Measurements from ENCODE around the gene UBE2H. TPM values are rescaled to one million over a fixed set of nuclear protein-coding genes. Genes with fewer than 3 reads are reported as not detected.
"Not testable (repeated sequence)": the region's sequence is repeated elsewhere in the genome, so short reads cannot be mapped to it uniquely, and the experiment has no call there.

The UBE2H gene
- total RNA-seq, 1 experiment from 2014 or later = 42.3 TPM

- H3K4me3 ChIP-seq = no peak overlapping the region
- H3K36me3 ChIP-seq = no peaks in the 10 kb centered on the region
- H3K9me3 ChIP-seq (replicated peaks) = no peaks in the 10 kb centered on the region
- H3K4me1 ChIP-seq = peaks cover 10% of the 10 kb centered on the region; the same call in 1 of the 2 replicates
- H3K27me3 ChIP-seq = no peaks in the 10 kb centered on the region
- DNase-seq = peak in 1 of 2 experiments; percentile 48
- H3K27ac ChIP-seq = no peak overlapping the region
These were observed 154.0 kb downstream of the UBE2H start for GRCh38 chr7:129798616-129799349.

- DNase-seq = peak; percentile 61 to 82
- Histone ChIP-seq H3K27me3 (no peaks in the 10 kb centered on the region), H3K9me3 (replicated peaks) (no peaks in the 10 kb centered on the region), H3K36me3 (no peaks in the 10 kb centered on the region), H3K4me1 (peaks cover 10% of the 10 kb centered on the region; the same call in 1 of the 2 replicates), H3K27ac (no peak overlapping the region), H3K4me3 (peak overlapping the region; percentile 50)
These were observed 155.5 kb downstream of the UBE2H start for GRCh38 chr7:129797214-129797789.

- Histone ChIP-seq H3K27me3 (no peaks in the 10 kb centered on the region), H3K4me1 (peaks cover 10% of the 10 kb centered on the region; the same call in 1 of the 2 replicates)
- no peak for DNase-seq
These were observed 156.5 kb downstream of the UBE2H start for GRCh38 chr7:129796186-129796775.

GRCh38 chr7:129794461-129794860 lies 158.3 kb downstream of the UBE2H start:
- not testable (repeated sequence) for H3K36me3 ChIP-seq; H3K4me3 ChIP-seq; DNase-seq; H3K27me3 ChIP-seq; H3K27ac ChIP-seq; H3K9me3 ChIP-seq (replicated peaks)
- H3K4me1 ChIP-seq = peaks cover 10% of the 10 kb centered on the region; the same call in 1 of the 2 replicates

More at GRCh38 chr7:129796186-129796775, 156.5 kb downstream of the UBE2H start:
- no peak overlapping the region for H3K4me3 ChIP-seq
- no peaks in the 10 kb centered on the region for H3K9me3 ChIP-seq (replicated peaks)
- no peaks in the 10 kb centered on the region for H3K36me3 ChIP-seq
- no peak overlapping the region for H3K27ac ChIP-seq

- DNase-seq = no peak
- Histone ChIP-seq H3K4me3 (no peak overlapping the region), H3K27ac (no peak overlapping the region), H3K27me3 (no peaks in the 10 kb centered on the region), H3K4me1 (peaks cover 6% of the 10 kb centered on the region; the same call in 1 of the 2 replicates), H3K9me3 (replicated peaks) (no peaks in the 10 kb centered on the region), H3K36me3 (no peaks in the 10 kb centered on the region)
These were observed 159.1 kb downstream of the UBE2H start for GRCh38 chr7:129793506-129794310.

GRCh38 chr7:129792721-129793120 lies 160.0 kb downstream of the UBE2H start:
- no peaks in the 10 kb centered on the region for H3K9me3 ChIP-seq (replicated peaks)
- H3K27ac ChIP-seq = no peak overlapping the region
- H3K36me3 ChIP-seq = no peaks in the 10 kb centered on the region
- no peak overlapping the region for H3K4me3 ChIP-seq
- DNase-seq = no peak
- H3K4me1 ChIP-seq = peaks cover 4% of the 10 kb centered on the region; the same call in 1 of the 2 replicates
- no peaks in the 10 kb centered on the region for H3K27me3 ChIP-seq

- H3K36me3 ChIP-seq = no peaks in the 10 kb centered on the region
- no peak for DNase-seq
- H3K27me3 ChIP-seq = no peaks in the 10 kb centered on the region
- no peak overlapping the region for H3K27ac ChIP-seq
- H3K4me1 ChIP-seq = no peaks in the 10 kb centered on the region
- no peaks in the 10 kb centered on the region for H3K9me3 ChIP-seq (replicated peaks)
- H3K4me3 ChIP-seq = no peak overlapping the region
These were observed 162.6 kb downstream of the UBE2H start for GRCh38 chr7:129790136-129790535.

GRCh38 chr7:129789652-129790051 lies 163.1 kb downstream of the UBE2H start:
- no peak overlapping the region for H3K27ac ChIP-seq
- no peak for DNase-seq
- H3K27me3 ChIP-seq = no peaks in the 10 kb centered on the region
- no peak overlapping the region for H3K4me3 ChIP-seq
- H3K36me3 ChIP-seq = no peaks in the 10 kb centered on the region
- H3K9me3 ChIP-seq (replicated peaks) = no peaks in the 10 kb centered on the region
- no peaks in the 10 kb centered on the region for H3K4me1 ChIP-seq

GRCh38 chr7:129789000-129789399 lies 163.8 kb downstream of the UBE2H start:
- no peaks in the 10 kb centered on the region for H3K27me3 ChIP-seq

GRCh38 chr7:129786825-129787563 lies 165.8 kb downstream of the UBE2H start:
- Histone ChIP-seq H3K27ac (no peak overlapping the region), H3K36me3 (no peaks in the 10 kb centered on the region), H3K4me1 (no peaks in the 10 kb centered on the region), H3K9me3 (replicated peaks) (no peaks in the 10 kb centered on the region), H3K4me3 (no peak overlapping the region), H3K27me3 (no peaks in the 10 kb centered on the region)
- DNase-seq = no peak

More at GRCh38 chr7:129789000-129789399, 163.8 kb downstream of the UBE2H start:
- no peaks in the 10 kb centered on the region for H3K9me3 ChIP-seq (replicated peaks)
- no peaks in the 10 kb centered on the region for H3K36me3 ChIP-seq
- H3K27ac ChIP-seq = no peak overlapping the region
- H3K4me3 ChIP-seq = no peak overlapping the region
- no peak for DNase-seq
- no peaks in the 10 kb centered on the region for H3K4me1 ChIP-seq

GRCh38 chr7:129785685-129786514 lies 166.9 kb downstream of the UBE2H start:
- H3K9me3 ChIP-seq (replicated peaks) = no peaks in the 10 kb centered on the region
- H3K4me1 ChIP-seq = peaks cover 4% of the 10 kb centered on the region; the same call in 1 of the 2 replicates
- no peaks in the 10 kb centered on the region for H3K27me3 ChIP-seq
- H3K27ac ChIP-seq = no peak overlapping the region
- DNase-seq = no peak
- H3K4me3 ChIP-seq = no peak overlapping the region
- H3K36me3 ChIP-seq = no peaks in the 10 kb centered on the region

GRCh38 chr7:129784783-129785684 lies 167.7 kb downstream of the UBE2H start:
- no peaks in the 10 kb centered on the region for H3K36me3 ChIP-seq
- no peaks in the 10 kb centered on the region for H3K9me3 ChIP-seq (replicated peaks)
- H3K4me1 ChIP-seq = peaks cover 5% of the 10 kb centered on the region; the same call in 1 of the 2 replicates
- H3K4me3 ChIP-seq = no peak overlapping the region
- H3K27me3 ChIP-seq = no peaks in the 10 kb centered on the region
- DNase-seq = peak in 1 of 2 experiments; percentile 42
- H3K27ac ChIP-seq = no peak overlapping the region

GRCh38 chr7:129784437-129784782 lies 168.3 kb downstream of the UBE2H start:
- Histone ChIP-seq H3K27me3 (no peaks in the 10 kb centered on the region), H3K4me3 (no peak overlapping the region), H3K36me3 (no peaks in the 10 kb centered on the region), H3K4me1 (peaks cover 5% of the 10 kb centered on the region; the same call in 1 of the 2 replicates), H3K27ac (no peak overlapping the region), H3K9me3 (replicated peaks) (no peaks in the 10 kb centered on the region)
- no peak for DNase-seq

All from SJCRH30 (cell line).